Immature natural killer cell (primary cell): ENCODE data around the gene COL4A2. TPM values are rescaled to one million over a fixed set of nuclear protein-coding genes. Genes with fewer than 3 reads are reported as not detected.
"Not testable (repeated sequence)": the region's sequence is repeated elsewhere in the genome, so short reads cannot be mapped to it uniquely, and the experiment has no call there.

ENCODE experiments used
- DNase-seq, 3 donors: peaks; one replicate each; pipeline ENCODE4 v3.0.0; 2022; ENCODE audit warnings: mixed read lengths in 1 of 3
- H3K27ac Mint-ChIP-seq, 6 donors: one replicate each; pipeline ENCODE4 v1.8.0; 2020; ENCODE audit warnings: mixed read lengths in 6 of 6, mild to moderate bottlenecking in 5 of 6, inconsistent platforms in 4 of 6, moderate library complexity in 3 of 6
- H3K27me3 Mint-ChIP-seq, 3 donors: one replicate each; pipeline ENCODE4 v1.8.0; 2020 to 2021; ENCODE audit warnings: low read depth in 3 of 3, mild to moderate bottlenecking in 3 of 3, mixed read lengths in 3 of 3, moderate library complexity in 3 of 3, inconsistent platforms in 1 of 3
- H3K36me3 Mint-ChIP-seq, 3 donors: one replicate each; pipeline ENCODE4 v1.8.0; 2020; ENCODE audit warnings: mixed read lengths in 3 of 3, inconsistent platforms in 2 of 3, mild to moderate bottlenecking in 2 of 3
- H3K4me1 Mint-ChIP-seq, 2 donors: one replicate each; pipeline ENCODE4 v1.8.0; 2020; ENCODE audit warnings: inconsistent platforms in 2 of 2, mild to moderate bottlenecking in 2 of 2, mixed read lengths in 2 of 2, moderate library complexity in 1 of 2
- H3K4me3 Mint-ChIP-seq, 5 donors: one replicate each; pipeline ENCODE4 v1.8.0; 2020; ENCODE audit warnings: mild to moderate bottlenecking in 5 of 5, mixed read lengths in 5 of 5, inconsistent platforms in 3 of 5, moderate library complexity in 3 of 5
- H3K9me3 Mint-ChIP-seq, 6 donors: one replicate each; pipeline ENCODE4 v1.8.0; 2020; ENCODE audit warnings: mild to moderate bottlenecking in 6 of 6, mixed read lengths in 6 of 6, inconsistent platforms in 4 of 6, moderate library complexity in 3 of 6
- polyA plus RNA-seq, 3 donors: library from polyadenylated mRNA; unstranded; fragments of 300-500 nt; fragmentation: Illumina TruSeq; gene quantifications; one replicate each; pipeline ENCODE4 v1.2.3, GENCODE V29; 2021

COL4A2 gene
- polyA plus RNA-seq, 3 donors from 2014 or later, result not detected

GRCh38 chr13:110320645-110321044 lies 13.6 kb downstream of the COL4A2 start:
- Mint-ChIP-seq H3K36me3 (no peaks in the 10 kb centered on the region), H3K27ac (no peak overlapping the region), H3K9me3 (no peaks in the 10 kb centered on the region), H3K4me1 (no peaks in the 10 kb centered on the region), H3K4me3 (no peak overlapping the region), H3K27me3 (peaks cover 9 to 11% (median 10%) of the 10 kb centered on the region in 3 donors)
- no peak for DNase-seq

DNA sequence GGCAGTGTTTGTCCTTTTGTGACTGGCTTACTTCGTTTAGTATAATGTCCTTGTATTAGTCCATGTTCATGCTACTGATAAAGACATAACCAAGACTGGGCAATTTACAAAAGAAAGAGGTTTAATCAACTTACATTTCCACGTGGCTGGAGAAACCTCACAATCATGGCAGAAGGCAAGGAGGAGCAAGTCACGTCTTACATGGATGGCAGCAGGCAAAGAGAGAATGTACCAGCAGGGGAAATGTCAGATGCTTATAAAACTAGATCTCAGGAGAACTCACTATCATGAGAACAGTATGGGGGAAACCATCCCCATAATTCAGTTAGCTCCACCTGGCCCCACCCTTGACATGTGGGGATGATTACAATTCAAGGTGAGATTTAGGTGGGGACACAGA lies 14.5 kb downstream of the COL4A2 start:
- not testable (repeated sequence) for H3K4me1 Mint-ChIP-seq, H3K4me3 Mint-ChIP-seq, H3K9me3 Mint-ChIP-seq, H3K36me3 Mint-ChIP-seq, H3K27ac Mint-ChIP-seq, DNase-seq
- peaks cover 9 to 11% (median 10%) of the 10 kb centered on the region in 3 donors for H3K27me3 Mint-ChIP-seq

DNA sequence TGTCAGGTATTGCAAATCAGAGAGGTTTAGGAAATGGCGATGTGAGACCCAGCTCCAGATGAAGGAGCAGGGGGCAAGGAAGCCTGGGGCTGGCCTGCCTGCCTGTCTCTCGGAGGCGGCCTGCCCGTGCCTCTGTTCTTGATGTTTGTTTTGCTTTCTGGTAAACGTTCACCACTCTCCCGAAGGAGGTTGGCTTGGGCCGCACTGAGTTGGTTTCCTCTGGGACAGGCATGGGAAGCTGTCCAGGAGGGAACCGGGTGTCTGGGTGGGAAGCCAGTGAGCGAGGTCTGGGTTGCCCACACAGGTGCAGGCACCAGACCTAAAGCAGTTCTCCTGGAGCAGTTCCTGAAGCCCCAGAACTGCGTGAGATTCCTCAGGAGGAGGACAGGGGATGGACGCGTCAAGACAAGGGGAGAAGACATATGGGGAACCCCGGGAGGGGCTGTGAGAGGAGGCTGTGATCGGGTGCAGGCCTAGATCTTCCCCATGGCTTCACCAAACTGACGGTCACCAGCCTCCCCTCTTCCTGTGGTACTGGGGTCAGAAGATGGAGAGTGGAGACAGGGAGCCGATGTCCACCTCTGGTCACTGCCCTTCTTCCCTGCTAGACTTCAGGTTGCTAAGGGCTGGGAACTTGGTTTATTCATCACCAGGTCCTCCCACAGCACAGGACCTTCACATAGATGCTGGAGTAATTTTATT lies 15.2 kb downstream of the COL4A2 start:
- no peak overlapping the region for H3K27ac Mint-ChIP-seq
- H3K4me3 Mint-ChIP-seq, result no peak overlapping the region
- H3K4me1 Mint-ChIP-seq, result no peaks in the 10 kb centered on the region
- no peaks in the 10 kb centered on the region for H3K36me3 Mint-ChIP-seq
- DNase-seq, result no peak
- no peaks in the 10 kb centered on the region for H3K9me3 Mint-ChIP-seq
- H3K27me3 Mint-ChIP-seq, result peaks cover 6 to 11% (median 9%) of the 10 kb centered on the region in 3 donors

- H3K9me3 Mint-ChIP-seq, result no peaks in the 10 kb centered on the region
- DNase-seq, result no peak
- peaks cover 7 to 10% (median 9%) of the 10 kb centered on the region in 3 donors for H3K27me3 Mint-ChIP-seq
- no peaks in the 10 kb centered on the region for H3K36me3 Mint-ChIP-seq
- H3K4me1 Mint-ChIP-seq, result no peaks in the 10 kb centered on the region
- H3K27ac Mint-ChIP-seq, result no peak overlapping the region
- no peak overlapping the region for H3K4me3 Mint-ChIP-seq
These were observed 15.7 kb downstream of the COL4A2 start for GRCh38 chr13:110322828-110323171.

GRCh38 chr13:110323172-110323891 lies 16.2 kb downstream of the COL4A2 start:
- Mint-ChIP-seq H3K27ac (no peak overlapping the region), H3K27me3 (peaks cover 6 to 9% (median 7%) of the 10 kb centered on the region in 3 donors), H3K9me3 (no peaks in the 10 kb centered on the region), H3K4me1 (no peaks in the 10 kb centered on the region), H3K36me3 (no peaks in the 10 kb centered on the region), H3K4me3 (no peak overlapping the region)
- DNase-seq, result no peak

GRCh38 chr13:110324026-110324749 lies 17.1 kb downstream of the COL4A2 start:
- Mint-ChIP-seq H3K4me3 (no peak overlapping the region), H3K4me1 (no peaks in the 10 kb centered on the region), H3K27me3 (peaks cover 6 to 9% (median 7%) of the 10 kb centered on the region in 3 donors)

DNA sequence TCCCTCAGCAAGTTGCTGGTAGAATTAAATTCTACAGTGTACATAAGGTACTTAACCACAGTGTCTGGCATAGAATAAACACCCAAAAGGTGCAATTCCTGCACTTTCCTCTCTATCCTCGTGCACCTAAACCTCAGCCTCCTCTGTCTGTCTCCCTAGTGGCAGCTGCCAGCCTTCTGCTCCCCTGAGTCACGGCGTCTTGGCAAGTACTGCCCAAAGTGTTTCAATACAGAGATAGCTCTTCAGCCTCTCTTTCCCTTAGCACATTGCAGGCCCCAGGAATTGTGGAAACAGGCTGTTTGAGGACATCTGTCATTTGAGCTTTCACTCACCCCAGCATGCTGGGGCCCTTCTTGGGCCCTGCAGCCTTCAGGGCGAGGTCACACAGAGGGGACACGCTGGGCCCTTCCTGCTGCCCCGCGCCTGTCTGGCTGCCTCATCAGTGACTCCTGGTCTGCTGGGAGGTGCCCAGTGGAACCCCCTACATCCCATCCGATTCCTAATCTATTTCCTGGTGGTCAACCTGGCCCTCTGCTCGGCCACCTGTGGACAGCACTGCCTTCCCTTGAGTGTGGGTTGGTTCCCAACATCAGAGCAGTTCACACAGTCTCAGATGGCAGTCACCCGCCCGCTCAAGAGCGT lies 19.3 kb downstream of the COL4A2 start:
- no peaks in the 10 kb centered on the region for H3K36me3 Mint-ChIP-seq
- DNase-seq, result no peak
- H3K4me1 Mint-ChIP-seq, result no peaks in the 10 kb centered on the region
- H3K4me3 Mint-ChIP-seq, result no peak overlapping the region
- no peak overlapping the region for H3K27ac Mint-ChIP-seq
- no peaks in the 10 kb centered on the region for H3K9me3 Mint-ChIP-seq
- H3K27me3 Mint-ChIP-seq, result peaks cover 5 to 7% (median 6%) of the 10 kb centered on the region in 3 donors

More at GRCh38 chr13:110324026-110324749, 17.1 kb downstream of the COL4A2 start:
- H3K27ac Mint-ChIP-seq, result no peak overlapping the region
- H3K9me3 Mint-ChIP-seq, result no peaks in the 10 kb centered on the region
- DNase-seq, result no peak
- no peaks in the 10 kb centered on the region for H3K36me3 Mint-ChIP-seq

GRCh38 chr13:110327051-110327721 lies 20.1 kb downstream of the COL4A2 start:
- Mint-ChIP-seq H3K4me1 (no peaks in the 10 kb centered on the region), H3K27ac (no peak overlapping the region), H3K27me3 (peaks cover 4 to 5% (median 5%) of the 10 kb centered on the region in 3 donors), H3K4me3 (no peak overlapping the region), H3K9me3 (no peaks in the 10 kb centered on the region), H3K36me3 (no peaks in the 10 kb centered on the region)
- no peak for DNase-seq

DNA sequence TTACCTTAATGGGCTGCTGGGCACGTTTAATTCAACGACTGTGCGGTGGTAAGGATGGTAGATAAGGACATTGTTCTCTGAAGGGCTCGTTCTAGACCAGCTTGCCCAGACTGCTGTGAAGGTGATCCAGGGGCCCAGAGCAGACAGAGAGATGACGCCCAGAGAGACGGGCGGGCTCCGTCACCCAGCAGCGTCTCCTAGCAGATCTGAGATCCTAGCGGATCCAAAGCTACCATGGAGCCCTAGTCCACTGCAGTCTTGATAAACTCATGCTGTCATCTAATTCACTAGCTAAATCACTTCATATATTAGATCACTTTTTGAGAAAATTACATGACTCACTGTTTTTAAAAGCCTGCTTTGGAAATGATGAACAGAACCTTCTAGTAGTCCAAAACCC lies 21.5 kb downstream of the COL4A2 start:
- Mint-ChIP-seq H3K27ac (no peak overlapping the region), H3K27me3 (peaks cover 4 to 9% (median 5%) of the 10 kb centered on the region in 3 donors), H3K36me3 (no peaks in the 10 kb centered on the region), H3K4me1 (no peaks in the 10 kb centered on the region), H3K9me3 (no peaks in the 10 kb centered on the region), H3K4me3 (no peak overlapping the region)
- no peak for DNase-seq

- Mint-ChIP-seq H3K9me3 (no peaks in the 10 kb centered on the region), H3K36me3 (no peaks in the 10 kb centered on the region), H3K27me3 (peaks cover 4 to 9% (median 4%) of the 10 kb centered on the region in 3 donors), H3K4me3 (no peak overlapping the region), H3K27ac (no peak overlapping the region), H3K4me1 (no peaks in the 10 kb centered on the region)
- DNase-seq, result no peak
These were observed 22.2 kb downstream of the COL4A2 start for GRCh38 chr13:110329258-110329657.

- peaks cover 4 to 10% (median 4%) of the 10 kb centered on the region in 3 donors for H3K27me3 Mint-ChIP-seq
- no peak overlapping the region for H3K27ac Mint-ChIP-seq
- no peaks in the 10 kb centered on the region for H3K36me3 Mint-ChIP-seq
- H3K9me3 Mint-ChIP-seq, result no peaks in the 10 kb centered on the region
- no peak for DNase-seq
- H3K4me1 Mint-ChIP-seq, result no peaks in the 10 kb centered on the region
- no peak overlapping the region for H3K4me3 Mint-ChIP-seq
These were observed 22.8 kb downstream of the COL4A2 start for GRCh38 chr13:110329798-110330461.

DNA sequence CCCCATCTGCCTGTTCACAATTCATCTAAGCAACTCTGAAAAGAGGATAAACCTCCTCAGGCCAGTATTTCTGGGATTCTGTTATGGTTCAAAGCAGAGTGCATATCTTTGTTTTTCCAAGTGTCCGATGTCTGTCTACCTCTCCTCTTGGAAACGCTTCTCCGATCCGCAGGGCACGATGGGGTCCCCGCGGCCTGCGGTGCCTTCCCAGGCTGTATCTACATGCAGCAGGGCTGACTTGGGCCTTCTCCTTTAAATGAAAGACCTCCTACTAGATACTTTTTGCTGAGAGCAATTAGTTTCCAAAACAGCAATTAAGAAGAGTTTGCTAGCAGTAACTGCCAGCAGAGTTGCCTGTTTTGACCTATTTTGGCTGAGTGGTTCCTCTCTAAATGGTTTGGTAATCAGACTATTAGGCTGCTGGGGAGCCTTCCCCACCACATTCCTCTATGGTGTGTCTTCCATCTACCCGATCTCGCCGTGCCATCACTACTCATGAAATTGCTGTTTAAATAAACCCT lies 23.5 kb downstream of the COL4A2 start:
- no peak overlapping the region for H3K27ac Mint-ChIP-seq
- peaks cover 3 to 10% (median 4%) of the 10 kb centered on the region in 3 donors for H3K27me3 Mint-ChIP-seq
- no peaks in the 10 kb centered on the region for H3K9me3 Mint-ChIP-seq
- no peak for DNase-seq
- H3K4me1 Mint-ChIP-seq, result no peaks in the 10 kb centered on the region
- H3K36me3 Mint-ChIP-seq, result no peaks in the 10 kb centered on the region
- H3K4me3 Mint-ChIP-seq, result no peak overlapping the region

GRCh38 chr13:110331362-110331761 lies 24.3 kb downstream of the COL4A2 start:
- H3K27ac Mint-ChIP-seq, result no peak overlapping the region
- H3K4me3 Mint-ChIP-seq, result no peak overlapping the region
- DNase-seq, result no peak
- H3K36me3 Mint-ChIP-seq, result no peaks in the 10 kb centered on the region
- H3K4me1 Mint-ChIP-seq, result no peaks in the 10 kb centered on the region
- no peaks in the 10 kb centered on the region for H3K9me3 Mint-ChIP-seq
- H3K27me3 Mint-ChIP-seq, result peaks cover 4 to 10% (median 4%) of the 10 kb centered on the region in 3 donors
